Fibroblast of mammary gland (primary cell): ENCODE data around the gene CCSER1.

Experiments
- DNase-seq: peaks from one replicate; pipeline ENCODE4 v3.0.0-alpha.2; 2010; ENCODE audit warnings: low read depth
- H3K4me3 ChIP-seq: 2 replicates; pipeline ENCODE4 v1.5.1; 2011; ENCODE audit warnings: low read depth, mild to moderate bottlenecking, low read length, moderate library complexity; ENCODE audit not compliant: control insufficient read depth
- CTCF ChIP-seq: conservative IDR thresholded peaks from 2 replicates; pipeline ENCODE4 v1.5.1; 2011; ENCODE audit warnings: low read depth, low read length, inconsistent platforms; ENCODE audit not compliant: control insufficient read depth, insufficient read depth

CCSER1 gene

GRCh38 chr4:90185416-90185815 is 58.2 kb downstream of the CCSER1 start:
- no peak overlapping the region for H3K4me3 ChIP-seq
- no peak for DNase-seq
- no peak for TF ChIP-seq CTCF

GRCh38 chr4:90186229-90186628 is 59.0 kb downstream of the CCSER1 start:
- no peak for DNase-seq
- H3K4me3 ChIP-seq: no peak overlapping the region
- TF ChIP-seq CTCF: no peak

GRCh38 chr4:90187148-90187884 is 60.1 kb downstream of the CCSER1 start:
- DNase-seq: no peak
- TF ChIP-seq CTCF: no peak
- H3K4me3 ChIP-seq: no peak overlapping the region

- H3K4me3 ChIP-seq: no peak overlapping the region
- no peak for TF ChIP-seq CTCF
- DNase-seq: no peak
Measured at GRCh38 chr4:90189178-90189577, 62.0 kb downstream of the CCSER1 start.

- no peak for DNase-seq
- TF ChIP-seq CTCF: no peak
- H3K4me3 ChIP-seq: no peak overlapping the region
Measured at GRCh38 chr4:90189946-90190345, 62.8 kb downstream of the CCSER1 start.

GRCh38 chr4:90190525-90190924 is 63.3 kb downstream of the CCSER1 start:
- H3K4me3 ChIP-seq: no peak overlapping the region
- no peak for TF ChIP-seq CTCF
- DNase-seq: no peak
